WTC11 (cell line): ENCODE measurements around the gene DCTN5.

Source experiments
- CTCF ChIP-seq: fragments of 200-600 bp; IDR thresholded peaks from 2 replicates; pipeline ENCODE4 v1.8.0; 2022; ENCODE audit warnings: antibody characterized with exemption
- E2F4 ChIP-seq: sonication (generic); formaldehyde crosslinking; IDR thresholded peaks from 2 replicates; pipeline ENCODE4 v1.8.1; 2022; ENCODE audit warnings: low read depth, mild to moderate bottlenecking, moderate library complexity, missing genetic modification reagents, borderline replicate concordance
- NFE2L1 ChIP-seq: sonication (generic); formaldehyde crosslinking; IDR thresholded peaks from 2 replicates; pipeline ENCODE4 v1.8.1; 2023; ENCODE audit warnings: missing genetic modification reagents
- RORB ChIP-seq: fragments of 250-450 bp; sonication (Bioruptor Pico); IDR thresholded peaks from 2 replicates; pipeline ENCODE4 v1.9.0; 2021; ENCODE audit warnings: mild to moderate bottlenecking
- ZNF232 ChIP-seq: sonication (generic); formaldehyde crosslinking; IDR thresholded peaks from 2 replicates; pipeline ENCODE4 v1.8.0; 2022; ENCODE audit warnings: mild to moderate bottlenecking, missing genetic modification reagents
- ZNF416 ChIP-seq: fragments of 250-450 bp; sonication (Bioruptor Pico); IDR thresholded peaks from 2 replicates; pipeline ENCODE4 v1.9.0; 2021; ENCODE audit warnings: mild to moderate bottlenecking, inconsistent platforms
- ZNF671 ChIP-seq: fragments of 250-450 bp; sonication (Bioruptor Pico); IDR thresholded peaks from 2 replicates; pipeline ENCODE4 v1.8.0; 2021; ENCODE audit warnings: mild to moderate bottlenecking

GRCh38 chr16:23682181-23682580 is 40.9 kb downstream of the DCTN5 start:
- TF ChIP-seq ZNF416 = no peak
- TF ChIP-seq ZNF671 (CRISPR knock-in tag) = no peak
- TF ChIP-seq RORB = no peak
- TF ChIP-seq NFE2L1 = no peak
- TF ChIP-seq E2F4 (CRISPR knock-in tag) = no peak
- TF ChIP-seq ZNF232 = no peak
- no peak for TF ChIP-seq CTCF
